ENCODE data around the gene ATP6V1G3.
A peak's percentile ranks its signal among the peaks of the same experiment; 100 is the strongest.
"Not testable (repeated sequence)": the region's sequence is repeated elsewhere in the genome, so short reads cannot be mapped to it uniquely, and the experiment has no call there.

The ATP6V1G3 gene

DNA sequence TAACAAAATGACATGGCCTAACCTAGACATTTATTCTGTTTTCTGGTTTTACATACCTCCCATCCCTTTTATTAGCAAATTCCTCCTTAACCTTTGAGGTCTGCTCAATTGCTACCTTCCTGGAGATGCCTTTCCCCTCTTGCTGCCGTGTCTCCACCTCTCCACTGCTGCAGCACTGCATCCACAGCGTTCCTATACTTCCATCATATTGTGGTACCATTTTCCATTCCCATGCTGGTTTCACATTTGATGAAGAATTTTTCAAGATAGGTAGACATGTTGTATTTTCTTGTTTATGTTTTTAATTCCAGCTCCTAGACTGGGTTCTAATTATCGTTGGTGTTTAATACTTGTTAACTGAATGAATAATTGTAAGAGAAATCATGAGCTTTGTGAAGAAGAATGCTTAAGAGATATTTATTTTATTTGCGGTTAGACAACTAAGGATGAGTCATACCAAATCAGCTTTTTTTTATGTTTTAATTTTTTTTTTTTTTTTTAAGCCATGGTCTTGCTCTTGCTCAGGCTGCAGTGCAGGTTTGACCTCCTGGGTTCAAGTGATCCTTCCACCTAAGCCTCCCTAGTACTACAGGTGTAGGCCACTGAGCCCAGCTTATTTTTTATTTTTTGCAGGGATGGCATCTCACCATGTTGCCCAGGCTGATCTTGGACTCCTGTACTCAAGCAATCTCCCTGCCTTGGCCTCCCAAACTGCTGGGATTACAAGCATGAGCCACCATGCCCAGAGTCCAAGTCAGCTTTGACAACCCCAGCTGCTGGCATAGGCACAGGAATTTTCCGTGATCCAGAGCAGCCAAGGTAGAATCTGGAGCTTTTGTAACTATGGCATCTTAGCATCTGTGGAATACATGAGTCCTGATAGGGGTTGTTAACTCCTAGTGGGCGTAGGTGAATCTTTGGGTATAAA lies 44.0 kb downstream of the ATP6V1G3 start:
- DNase-seq (ENCODE audit: low read depth) = peak; percentile 88

- DNase-seq (ENCODE audit: low read depth) = peak; percentile 40
These were observed 44.8 kb downstream of the ATP6V1G3 start for GRCh38 chr1:198495631-198496030.

DNA sequence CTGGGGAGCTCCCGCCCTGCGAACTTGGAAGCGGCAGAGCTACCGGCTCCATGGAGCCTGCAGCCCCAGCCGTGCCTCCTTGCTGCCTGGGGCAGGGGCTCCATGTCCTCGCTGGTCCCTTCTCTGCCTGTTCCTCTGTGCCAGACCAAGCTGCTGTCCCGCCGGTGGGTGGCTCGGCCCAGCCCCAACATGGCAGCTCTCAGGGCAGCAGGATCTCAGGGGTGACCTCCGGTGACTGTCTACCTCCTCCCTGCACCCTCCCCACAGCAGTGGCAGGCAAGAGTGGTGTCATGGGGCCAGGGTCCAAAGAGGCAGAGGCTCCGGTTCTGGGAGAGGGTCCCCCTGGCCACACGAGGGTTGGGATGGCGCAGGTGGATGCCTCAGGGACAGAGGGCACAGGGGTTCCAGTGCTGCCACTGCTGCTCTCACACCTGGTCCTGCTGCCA lies 45.8 kb downstream of the ATP6V1G3 start:
- DNase-seq (ENCODE audit: low read depth) = no peak

DNA sequence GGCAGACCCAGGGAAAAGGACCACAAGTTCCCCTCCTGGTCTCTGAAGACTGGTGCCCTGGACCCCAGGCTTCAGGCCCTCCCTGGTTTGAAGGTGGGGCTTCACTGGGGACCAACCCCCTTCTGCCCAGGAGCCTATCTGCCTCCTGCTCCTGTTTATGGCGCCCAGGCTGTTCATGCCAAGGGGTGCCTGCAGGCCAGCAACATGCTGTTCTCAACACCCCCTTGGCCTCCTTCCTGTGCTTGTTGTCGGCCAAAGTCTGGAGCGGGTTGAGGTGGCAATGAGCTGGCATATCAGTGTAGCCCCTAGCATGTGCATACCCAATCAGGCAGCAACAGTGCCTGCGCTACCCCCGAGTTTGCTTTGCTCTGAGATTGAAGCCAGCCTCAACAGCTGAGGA lies 46.3 kb downstream of the ATP6V1G3 start:
- no peak for DNase-seq (ENCODE audit: low read depth)

DNA sequence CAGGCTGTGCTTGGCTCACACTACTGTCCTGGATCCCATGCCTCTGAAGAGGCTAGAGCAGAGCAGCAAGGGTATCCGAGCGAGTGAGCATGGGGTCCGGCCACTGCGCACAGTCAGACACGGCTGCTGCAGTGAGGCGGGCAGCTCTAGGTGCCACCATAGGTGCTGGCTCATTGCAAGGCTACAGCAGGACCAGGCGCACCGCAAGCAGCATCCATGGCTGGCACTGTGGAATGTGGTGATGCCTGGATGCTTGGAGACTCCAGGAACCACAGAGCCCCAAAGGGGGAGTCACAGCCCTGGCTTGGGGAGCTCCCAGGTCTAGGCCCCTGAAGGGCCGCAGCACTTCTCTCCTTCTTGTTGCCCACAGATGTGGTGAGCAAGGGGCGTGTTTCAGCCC lies 47.2 kb downstream of the ATP6V1G3 start:
- DNase-seq (ENCODE audit: low read depth) = peak; percentile 46

DNA sequence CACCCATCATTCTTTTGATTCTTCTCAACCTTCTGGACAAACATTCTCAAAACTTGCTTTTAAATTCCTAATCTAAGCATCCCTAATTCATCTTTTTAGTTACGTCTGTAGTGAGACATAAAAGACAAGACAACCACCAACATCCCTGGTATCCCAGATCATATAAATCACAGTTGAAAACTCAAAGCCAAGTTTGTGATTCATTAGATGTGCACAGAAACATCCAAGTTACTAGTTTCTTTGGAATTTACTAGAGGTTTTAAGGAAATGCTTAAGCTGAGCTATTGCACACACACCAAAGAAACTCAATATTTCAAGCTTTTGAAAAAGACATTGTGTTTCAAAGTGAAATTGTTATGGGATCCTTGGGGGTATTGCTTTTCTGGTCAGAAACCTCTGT lies 47.6 kb downstream of the ATP6V1G3 start:
- DNase-seq (ENCODE audit: low read depth) = peak; percentile 92

DNA sequence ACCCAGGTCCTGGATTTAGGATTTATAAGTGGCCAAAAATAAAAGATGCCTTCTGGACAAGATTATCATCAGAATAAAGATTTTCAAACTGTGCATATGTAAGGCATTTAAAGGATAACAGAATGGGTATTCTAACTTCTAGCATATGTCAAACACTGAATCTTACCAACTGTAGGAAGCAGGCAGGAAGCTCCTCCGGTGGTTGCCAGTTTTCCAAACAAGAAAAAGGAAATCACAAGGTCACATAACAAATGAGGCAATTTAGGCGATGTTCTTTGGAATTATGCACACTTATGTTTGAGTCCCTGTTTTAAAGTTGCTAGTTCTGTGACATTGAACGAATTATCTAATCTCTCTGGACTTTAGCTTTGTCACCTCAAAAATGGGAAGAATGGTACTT lies 48.9 kb downstream of the ATP6V1G3 start:
- DNase-seq (ENCODE audit: low read depth) = no peak

- DNase-seq (ENCODE audit: low read depth) = no peak
These were observed 49.5 kb downstream of the ATP6V1G3 start for GRCh38 chr1:198491028-198491427.

DNA sequence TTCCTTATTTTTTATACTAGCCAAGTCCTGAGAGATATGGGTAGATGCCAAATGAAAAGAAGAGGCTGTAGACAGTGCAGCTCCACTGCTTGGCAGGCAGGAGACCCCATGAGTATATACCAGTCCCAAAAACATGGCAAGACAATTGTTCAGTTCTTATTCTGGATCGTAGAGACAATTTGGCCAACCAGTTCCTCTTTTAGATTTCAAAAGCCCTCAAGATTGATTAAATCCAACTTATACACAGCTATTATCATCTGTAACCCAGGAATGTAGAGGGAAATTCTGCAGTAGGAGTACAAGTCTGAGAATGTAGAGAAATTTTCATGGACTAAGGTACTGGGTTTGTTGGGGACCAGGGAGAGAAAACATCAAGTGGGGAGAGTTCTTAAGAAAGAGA lies 50.3 kb downstream of the ATP6V1G3 start:
- DNase-seq (ENCODE audit: low read depth) = no peak

DNA sequence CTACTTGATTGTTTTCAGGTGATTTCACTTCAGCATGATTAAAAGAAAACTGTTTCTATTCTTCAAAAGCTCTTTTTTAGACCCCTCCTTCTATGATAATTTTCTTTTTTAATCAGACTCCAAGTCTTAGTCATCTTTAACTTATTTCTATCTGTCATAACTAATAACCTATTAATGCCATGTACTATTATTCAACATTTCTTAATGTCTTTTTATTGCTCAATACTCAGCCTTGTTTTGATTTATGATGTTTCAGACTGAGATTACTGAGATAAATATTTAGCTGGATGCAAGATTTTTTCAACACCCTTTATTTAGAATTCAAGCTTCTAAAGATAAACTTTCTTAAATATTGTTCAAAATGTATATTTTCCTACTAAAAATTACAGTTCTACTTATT lies 53.6 kb downstream of the ATP6V1G3 start:
- DNase-seq (ENCODE audit: low read depth) = no peak

DNA sequence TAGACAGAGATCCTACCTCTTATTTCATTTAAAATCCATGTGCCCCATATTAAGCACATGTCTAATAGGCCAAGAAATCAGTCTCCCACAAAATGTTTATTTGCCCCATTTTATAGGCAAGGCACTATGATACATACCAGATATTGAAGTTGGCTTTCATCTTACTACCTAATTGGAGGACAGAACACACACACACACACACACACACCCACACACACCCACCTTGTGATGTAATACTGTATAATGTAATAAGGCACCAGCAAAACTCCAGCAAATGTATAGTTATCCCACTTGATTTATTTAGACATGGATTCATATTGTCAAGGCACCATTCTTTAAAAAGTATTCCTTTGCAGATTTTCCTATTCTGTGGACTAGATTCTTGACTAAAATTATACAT lies 56.8 kb downstream of the ATP6V1G3 start:
- no peak for DNase-seq (ENCODE audit: low read depth)

GRCh38 chr1:198483006-198483405 lies 57.5 kb downstream of the ATP6V1G3 start:
- DNase-seq (ENCODE audit: low read depth) = no peak

DNA sequence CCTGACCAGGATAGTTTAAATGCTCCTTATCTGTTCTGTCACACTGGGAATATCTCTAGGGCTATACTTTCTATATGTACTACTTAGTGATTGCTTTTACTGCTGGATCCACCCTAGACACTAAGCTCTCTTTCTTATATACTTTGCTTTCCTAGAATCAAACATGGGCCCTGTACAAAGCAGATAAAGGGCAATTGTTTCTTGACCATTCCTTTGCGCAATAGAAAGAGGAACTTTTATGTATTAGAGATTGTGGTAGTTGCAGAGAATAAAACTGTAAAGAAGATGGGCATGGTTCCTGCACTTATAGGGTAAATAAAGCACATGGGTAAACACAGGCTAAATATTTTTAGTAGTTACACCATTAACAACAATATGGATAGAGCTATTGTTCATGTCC lies 58.8 kb downstream of the ATP6V1G3 start:
- no peak for DNase-seq (ENCODE audit: low read depth)

- DNase-seq (ENCODE audit: low read depth) = no peak
These were observed 59.6 kb downstream of the ATP6V1G3 start for GRCh38 chr1:198480876-198481275.

GRCh38 chr1:198477354-198477753 lies 63.1 kb downstream of the ATP6V1G3 start:
- DNase-seq (ENCODE audit: low read depth) = not testable (repeated sequence)

All from ELR (cell line).